ENCODE results near the gene PCNX4.
A peak's percentile ranks its signal among the peaks of the same experiment; 100 is the strongest.
"Not testable (repeated sequence)": the region's sequence is repeated elsewhere in the genome, so short reads cannot be mapped to it uniquely, and the experiment has no call there.

The PCNX4 gene

DNA sequence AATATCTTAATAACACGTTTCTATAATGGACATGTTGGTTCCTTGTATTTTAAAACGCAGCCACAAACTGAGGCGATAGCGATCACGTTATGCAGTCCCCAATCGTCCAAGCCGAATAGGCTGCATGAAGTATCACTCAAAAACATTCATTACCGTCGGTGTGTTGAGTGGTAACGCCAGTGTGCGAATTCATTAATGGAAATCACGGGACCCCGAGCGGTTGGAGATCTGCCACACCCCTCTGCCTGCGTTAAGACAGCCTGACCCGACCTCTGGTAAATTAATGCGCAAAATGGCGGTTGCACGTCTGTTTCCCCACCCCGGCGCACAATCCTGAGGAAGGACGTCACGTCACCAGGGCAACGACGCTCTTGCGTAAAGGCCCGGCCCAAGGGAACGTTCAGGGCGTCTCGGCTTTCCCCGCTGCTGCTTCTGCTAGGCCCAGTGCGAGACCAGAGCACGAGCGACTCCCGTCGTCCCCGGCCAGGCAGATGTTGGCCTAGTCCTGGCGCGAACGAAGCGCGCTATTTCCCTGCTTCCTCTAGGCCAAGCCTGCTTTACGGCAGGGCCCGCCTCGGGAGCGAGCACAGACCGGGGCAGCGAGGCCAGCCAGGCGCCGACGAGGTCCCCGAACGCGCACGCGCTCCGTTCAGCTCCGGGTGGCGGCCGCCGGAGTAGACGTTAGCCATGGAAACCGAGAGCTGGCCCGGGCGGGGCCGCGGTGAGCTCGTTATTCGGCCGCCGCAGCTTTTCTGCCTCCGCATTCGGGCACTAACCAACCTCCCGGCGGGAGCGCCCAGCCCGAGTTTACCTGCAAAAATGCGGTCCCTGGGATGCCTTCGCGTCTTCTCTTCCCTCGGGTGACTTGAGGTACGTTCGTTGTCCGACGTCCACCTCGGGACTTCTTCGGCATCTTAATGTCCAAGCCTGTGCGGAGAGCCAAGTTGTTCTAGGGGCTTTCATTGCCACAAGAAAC is at the start of gene PCNX4:
Gene PCNX4 (plus strand): TSS at position 374 of the 976 bp plus-strand sequence. CDS start 15,716 bp downstream, outside the sequence.
- H3K27ac Mint-ChIP-seq, result peak within 1 kb of the TSS; percentile 98
- peaks cover 26% of the 10 kb centered on the region for H3K4me1 Mint-ChIP-seq (ENCODE audit: low read depth)
- peak within 1 kb of the TSS; percentile 97 for H3K4me3 Mint-ChIP-seq
- H3K27me3 Mint-ChIP-seq (ENCODE audit: low read depth), result no peaks in the 10 kb centered on the region
- no peaks in the 10 kb centered on the region for H3K9me3 Mint-ChIP-seq
- peaks cover 13% of the 10 kb centered on the region for H3K36me3 Mint-ChIP-seq (ENCODE audit: low read depth)

- not testable (repeated sequence) for H3K4me3 Mint-ChIP-seq; H3K9me3 Mint-ChIP-seq; H3K36me3 Mint-ChIP-seq (ENCODE audit: low read depth); H3K27me3 Mint-ChIP-seq (ENCODE audit: low read depth); H3K27ac Mint-ChIP-seq; H3K4me1 Mint-ChIP-seq (ENCODE audit: low read depth)
Observed at GRCh38 chr14:60047976-60048375, 43.7 kb upstream of the PCNX4 start.

DNA sequence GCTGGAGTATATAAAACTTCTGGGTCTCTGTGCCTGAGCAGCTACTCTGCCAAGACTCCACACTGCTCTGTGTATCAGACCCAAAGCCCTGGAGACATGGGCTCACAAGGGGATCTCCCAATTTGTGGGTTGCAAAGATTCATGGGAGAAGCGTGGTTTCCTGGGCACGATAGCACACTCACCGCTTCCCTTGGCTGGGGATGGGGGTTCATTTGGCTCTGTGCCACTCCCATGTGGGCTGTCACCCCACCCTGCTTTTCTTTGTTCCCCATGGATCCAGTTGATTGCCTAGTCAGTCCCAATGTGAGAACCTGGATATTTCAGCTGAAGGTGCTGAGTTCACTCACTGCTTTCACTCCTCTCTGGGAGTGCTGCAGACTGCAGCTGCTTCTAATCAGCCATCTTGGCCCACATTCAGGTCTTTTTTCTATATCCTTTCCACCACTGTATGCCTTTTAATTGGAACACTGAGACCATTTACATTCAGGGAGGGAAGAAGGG is 40.0 kb upstream of the PCNX4 start:
- H3K9me3 Mint-ChIP-seq, result no peaks in the 10 kb centered on the region
- H3K4me1 Mint-ChIP-seq (ENCODE audit: low read depth), result peaks cover 8% of the 10 kb centered on the region
- no peak overlapping the region for H3K27ac Mint-ChIP-seq
- peaks cover 5% of the 10 kb centered on the region for H3K27me3 Mint-ChIP-seq (ENCODE audit: low read depth)
- H3K4me3 Mint-ChIP-seq, result no peak overlapping the region
- H3K36me3 Mint-ChIP-seq (ENCODE audit: low read depth), result no peaks in the 10 kb centered on the region

GRCh38 chr14:60058087-60058486 is 33.6 kb upstream of the PCNX4 start:
- no peak overlapping the region for H3K4me3 Mint-ChIP-seq
- H3K9me3 Mint-ChIP-seq, result no peaks in the 10 kb centered on the region
- peaks cover 21% of the 10 kb centered on the region for H3K27me3 Mint-ChIP-seq (ENCODE audit: low read depth)
- no peaks in the 10 kb centered on the region for H3K36me3 Mint-ChIP-seq (ENCODE audit: low read depth)
- no peak overlapping the region for H3K27ac Mint-ChIP-seq
- H3K4me1 Mint-ChIP-seq (ENCODE audit: low read depth), result no peaks in the 10 kb centered on the region

DNA sequence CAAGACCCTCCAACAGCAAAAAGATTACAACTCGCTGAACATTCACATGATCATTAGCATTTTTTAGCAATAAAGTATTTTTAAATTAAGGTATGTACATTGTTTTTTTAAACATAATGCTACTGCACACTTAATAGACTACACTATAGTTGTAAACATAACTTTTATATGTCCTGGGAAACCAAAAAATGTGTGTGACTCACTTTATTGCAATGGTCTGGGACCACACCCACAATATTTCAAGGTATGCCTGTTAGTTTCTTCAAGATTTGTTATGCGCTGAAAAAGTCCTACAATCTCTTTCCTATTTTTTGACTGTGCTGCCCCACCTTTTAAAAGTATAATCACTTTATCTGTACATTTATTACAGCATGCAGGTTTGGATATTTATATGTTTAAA is 30.4 kb upstream of the PCNX4 start:
- Mint-ChIP-seq H3K36me3 (ENCODE audit: low read depth) (no peaks in the 10 kb centered on the region), H3K27me3 (ENCODE audit: low read depth) (peaks cover 16% of the 10 kb centered on the region), H3K27ac (no peak overlapping the region), H3K4me1 (ENCODE audit: low read depth) (no peaks in the 10 kb centered on the region), H3K4me3 (no peak overlapping the region), H3K9me3 (no peaks in the 10 kb centered on the region)

- no peaks in the 10 kb centered on the region for H3K36me3 Mint-ChIP-seq (ENCODE audit: low read depth)
- no peak overlapping the region for H3K4me3 Mint-ChIP-seq
- H3K27me3 Mint-ChIP-seq (ENCODE audit: low read depth), result peaks cover 4% of the 10 kb centered on the region
- H3K4me1 Mint-ChIP-seq (ENCODE audit: low read depth), result no peaks in the 10 kb centered on the region
- H3K9me3 Mint-ChIP-seq, result no peaks in the 10 kb centered on the region
- no peak overlapping the region for H3K27ac Mint-ChIP-seq
Observed at GRCh38 chr14:60064491-60065072, 27.1 kb upstream of the PCNX4 start.

DNA sequence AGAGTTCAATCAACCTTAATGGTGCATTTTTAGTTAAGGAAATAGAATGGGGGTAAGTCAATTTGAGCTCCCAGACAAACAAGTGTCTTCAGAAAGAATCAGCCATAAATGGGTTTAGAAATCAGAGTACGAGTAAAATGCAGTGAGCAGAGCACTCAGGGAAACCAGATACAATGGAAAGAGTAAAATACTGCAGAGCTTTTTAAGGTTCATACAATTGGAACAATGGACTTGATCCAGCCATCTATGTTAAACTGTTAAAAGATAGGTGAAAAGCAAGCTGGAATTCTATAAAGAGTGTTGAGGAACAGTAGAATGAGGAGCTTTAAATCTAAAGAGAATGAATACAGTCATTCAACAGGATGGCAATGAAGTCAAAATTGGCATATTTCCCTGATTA is 23.8 kb upstream of the PCNX4 start:
- H3K27me3 Mint-ChIP-seq (ENCODE audit: low read depth), result no peaks in the 10 kb centered on the region
- H3K27ac Mint-ChIP-seq, result no peak overlapping the region
- H3K4me3 Mint-ChIP-seq, result no peak overlapping the region
- H3K9me3 Mint-ChIP-seq, result no peaks in the 10 kb centered on the region
- H3K36me3 Mint-ChIP-seq (ENCODE audit: low read depth), result no peaks in the 10 kb centered on the region
- no peaks in the 10 kb centered on the region for H3K4me1 Mint-ChIP-seq (ENCODE audit: low read depth)

GRCh38 chr14:60079723-60080122 is 12.0 kb upstream of the PCNX4 start:
- H3K4me1 Mint-ChIP-seq (ENCODE audit: low read depth), result no peaks in the 10 kb centered on the region
- H3K4me3 Mint-ChIP-seq, result no peak overlapping the region
- peaks cover 29% of the 10 kb centered on the region for H3K27me3 Mint-ChIP-seq (ENCODE audit: low read depth)
- H3K9me3 Mint-ChIP-seq, result no peaks in the 10 kb centered on the region
- H3K36me3 Mint-ChIP-seq (ENCODE audit: low read depth), result no peaks in the 10 kb centered on the region
- H3K27ac Mint-ChIP-seq, result no peak overlapping the region

GRCh38 chr14:60085085-60085484 is 6.6 kb upstream of the PCNX4 start:
- H3K4me3 Mint-ChIP-seq, result no peak overlapping the region
- no peak overlapping the region for H3K27ac Mint-ChIP-seq
- no peaks in the 10 kb centered on the region for H3K4me1 Mint-ChIP-seq (ENCODE audit: low read depth)
- H3K27me3 Mint-ChIP-seq (ENCODE audit: low read depth), result peaks cover 30% of the 10 kb centered on the region
- no peaks in the 10 kb centered on the region for H3K9me3 Mint-ChIP-seq
- no peaks in the 10 kb centered on the region for H3K36me3 Mint-ChIP-seq (ENCODE audit: low read depth)

DNA sequence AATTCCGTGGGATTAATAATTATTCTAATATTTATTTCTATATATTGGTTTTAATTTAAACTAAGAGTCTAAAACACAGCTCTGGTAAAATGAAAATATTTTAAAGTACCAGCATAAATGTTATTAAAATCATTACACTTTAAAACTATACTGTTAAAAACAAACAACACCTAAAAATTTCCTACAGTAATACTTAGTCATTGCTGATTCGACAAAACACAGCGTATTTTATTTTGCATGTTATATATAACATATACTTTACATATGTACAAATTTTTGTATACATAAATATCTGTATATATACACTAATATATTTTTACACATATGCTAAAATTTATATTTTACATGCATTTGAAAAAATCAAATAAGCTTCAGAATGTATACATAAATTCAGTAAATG is 6.0 kb upstream of the PCNX4 start:
- Mint-ChIP-seq H3K36me3 (ENCODE audit: low read depth) (peaks cover 2% of the 10 kb centered on the region), H3K27ac (no peak overlapping the region), H3K9me3 (no peaks in the 10 kb centered on the region), H3K4me3 (no peak overlapping the region), H3K27me3 (ENCODE audit: low read depth) (peaks cover 27% of the 10 kb centered on the region), H3K4me1 (ENCODE audit: low read depth) (peaks cover 3% of the 10 kb centered on the region)

- Mint-ChIP-seq H3K4me3 (no peak overlapping the region), H3K27ac (no peak overlapping the region), H3K9me3 (no peaks in the 10 kb centered on the region), H3K27me3 (ENCODE audit: low read depth) (peaks cover 13% of the 10 kb centered on the region), H3K36me3 (ENCODE audit: low read depth) (peaks cover 4% of the 10 kb centered on the region), H3K4me1 (ENCODE audit: low read depth) (peaks cover 5% of the 10 kb centered on the region)
Observed at GRCh38 chr14:60087668-60088067, 4.1 kb upstream of the PCNX4 start.

- H3K4me3 Mint-ChIP-seq, result no peak overlapping the region
- peaks cover 15% of the 10 kb centered on the region for H3K4me1 Mint-ChIP-seq (ENCODE audit: low read depth)
- no peak overlapping the region for H3K27ac Mint-ChIP-seq
- H3K27me3 Mint-ChIP-seq (ENCODE audit: low read depth), result peaks cover 9% of the 10 kb centered on the region
- H3K9me3 Mint-ChIP-seq, result no peaks in the 10 kb centered on the region
- peaks cover 7% of the 10 kb centered on the region for H3K36me3 Mint-ChIP-seq (ENCODE audit: low read depth)
Observed at GRCh38 chr14:60089221-60089620, 2.5 kb upstream of the PCNX4 start.

DNA sequence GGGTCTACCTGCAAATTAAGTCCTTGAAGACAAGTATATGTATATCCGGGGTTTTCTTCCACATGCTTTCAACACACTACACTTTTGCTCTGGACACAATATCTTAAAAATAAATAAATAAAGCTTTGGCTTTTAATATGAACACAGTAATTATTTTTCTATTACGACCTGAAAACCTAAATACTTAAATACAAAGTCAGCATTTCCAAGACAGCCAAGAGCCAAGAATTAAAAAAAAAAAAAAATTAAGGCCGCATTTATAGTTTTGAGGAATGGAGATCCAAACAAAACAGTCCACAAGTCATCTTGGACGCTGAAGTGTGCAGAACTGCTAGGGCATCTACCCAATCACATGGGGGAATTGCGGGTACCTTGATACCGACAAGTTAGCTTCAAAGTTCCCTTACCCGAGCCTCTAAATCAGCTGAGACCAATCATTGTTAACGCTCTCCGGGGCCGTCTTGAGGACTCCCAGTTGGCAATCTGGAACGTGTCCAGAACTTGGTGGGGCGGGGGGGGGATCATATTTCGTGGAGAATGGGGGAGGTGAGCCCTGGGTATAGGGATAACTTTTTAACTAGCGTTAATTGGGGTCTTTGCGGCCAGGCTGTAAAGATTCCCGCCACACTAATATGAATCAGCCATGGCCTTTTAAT is 731 bp upstream of the PCNX4 start:
- no peaks in the 10 kb centered on the region for H3K27me3 Mint-ChIP-seq (ENCODE audit: low read depth)
- no peaks in the 10 kb centered on the region for H3K9me3 Mint-ChIP-seq
- peak overlapping the region; percentile 97 for H3K4me3 Mint-ChIP-seq
- H3K36me3 Mint-ChIP-seq (ENCODE audit: low read depth), result peaks cover 13% of the 10 kb centered on the region
- H3K27ac Mint-ChIP-seq, result peak overlapping the region; percentile 98
- peaks cover 26% of the 10 kb centered on the region for H3K4me1 Mint-ChIP-seq (ENCODE audit: low read depth)

GRCh38 chr14:60092526-60092920 is 800 bp downstream of the PCNX4 start:
- H3K27ac Mint-ChIP-seq, result peak overlapping the region; percentile 98
- H3K27me3 Mint-ChIP-seq (ENCODE audit: low read depth), result no peaks in the 10 kb centered on the region
- H3K9me3 Mint-ChIP-seq, result no peaks in the 10 kb centered on the region
- peak overlapping the region; percentile 97 for H3K4me3 Mint-ChIP-seq
- H3K4me1 Mint-ChIP-seq (ENCODE audit: low read depth), result peaks cover 26% of the 10 kb centered on the region
- H3K36me3 Mint-ChIP-seq (ENCODE audit: low read depth), result peaks cover 13% of the 10 kb centered on the region

Data from T-helper 1 cell treated with Interleukin-12 subunit alpha and Interleukin-12 subunit beta and Interleukin-4 antibody, amounts not matched to agents 30 μg/mL and 1 μg/mL, for 36 hours (primary cell).